HL-60 (cell line): Measurements from ENCODE around the gene SLC16A11.

Experiments
- POLR2AphosphoS5 ChIP-seq: IDR thresholded peaks from 2 replicates; pipeline ENCODE4 v1.6.1; 2012; ENCODE audit warnings: low read depth
- SPI1 ChIP-seq: IDR thresholded peaks from 2 replicates; pipeline ENCODE4 v1.6.1; 2012; ENCODE audit warnings: low read depth, mild to moderate bottlenecking, borderline replicate concordance
- TF ChIP-seq, protein P1 (sequence below): IDR thresholded peaks from one replicate; pipeline ENCODE4 v1.5.1; 2011; ENCODE audit warnings: low read length, control low read depth, inconsistent platforms; ENCODE audit not compliant: insufficient read depth
- TF ChIP-seq, protein P2 (sequence below): IDR thresholded peaks from 2 replicates; pipeline ENCODE4 v1.6.1; 2012; ENCODE audit warnings: low read depth; ENCODE audit not compliant: insufficient replicate concordance

DNA sequence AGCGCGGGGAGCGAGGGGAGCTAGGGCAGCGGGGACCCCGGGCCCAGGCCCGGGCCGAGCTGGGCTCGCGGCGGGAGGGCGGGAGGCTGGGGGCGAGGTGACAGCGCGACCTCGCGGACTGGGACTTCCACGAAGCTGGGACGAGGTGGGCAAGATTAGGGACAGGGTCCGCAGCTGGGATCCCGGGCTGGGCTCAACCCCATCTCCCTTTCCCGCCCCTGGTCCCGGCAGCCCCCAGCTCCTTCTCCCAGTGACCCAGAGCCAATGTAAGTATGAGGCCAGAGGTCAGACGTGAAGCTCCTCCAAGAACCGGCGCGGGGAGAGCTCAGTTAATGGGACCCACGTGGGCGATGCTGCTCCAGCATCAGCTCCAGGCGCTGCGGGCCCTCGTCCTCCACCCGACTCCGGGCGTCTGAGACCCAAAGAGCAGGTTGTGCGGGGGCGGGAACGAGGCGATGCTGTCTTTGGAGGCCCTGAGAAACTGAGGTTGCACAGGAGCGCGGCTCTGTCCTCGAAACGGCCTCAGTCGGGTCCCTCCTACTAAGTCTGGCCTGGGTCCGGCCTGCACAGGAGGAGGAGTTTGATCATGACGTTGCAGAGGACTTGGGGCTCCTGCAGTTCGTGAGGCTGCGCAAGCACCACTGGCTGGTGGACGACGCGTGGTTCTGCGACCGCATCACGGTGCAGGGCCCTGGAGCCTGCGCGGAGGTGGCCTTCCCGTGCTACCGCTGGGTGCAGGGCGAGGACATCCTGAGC, 47.5 kb downstream of the SLC16A11 start:
- TF ChIP-seq, protein P1, sequence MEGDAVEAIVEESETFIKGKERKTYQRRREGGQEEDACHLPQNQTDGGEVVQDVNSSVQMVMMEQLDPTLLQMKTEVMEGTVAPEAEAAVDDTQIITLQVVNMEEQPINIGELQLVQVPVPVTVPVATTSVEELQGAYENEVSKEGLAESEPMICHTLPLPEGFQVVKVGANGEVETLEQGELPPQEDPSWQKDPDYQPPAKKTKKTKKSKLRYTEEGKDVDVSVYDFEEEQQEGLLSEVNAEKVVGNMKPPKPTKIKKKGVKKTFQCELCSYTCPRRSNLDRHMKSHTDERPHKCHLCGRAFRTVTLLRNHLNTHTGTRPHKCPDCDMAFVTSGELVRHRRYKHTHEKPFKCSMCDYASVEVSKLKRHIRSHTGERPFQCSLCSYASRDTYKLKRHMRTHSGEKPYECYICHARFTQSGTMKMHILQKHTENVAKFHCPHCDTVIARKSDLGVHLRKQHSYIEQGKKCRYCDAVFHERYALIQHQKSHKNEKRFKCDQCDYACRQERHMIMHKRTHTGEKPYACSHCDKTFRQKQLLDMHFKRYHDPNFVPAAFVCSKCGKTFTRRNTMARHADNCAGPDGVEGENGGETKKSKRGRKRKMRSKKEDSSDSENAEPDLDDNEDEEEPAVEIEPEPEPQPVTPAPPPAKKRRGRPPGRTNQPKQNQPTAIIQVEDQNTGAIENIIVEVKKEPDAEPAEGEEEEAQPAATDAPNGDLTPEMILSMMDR, result no peak
- no peak for TF ChIP-seq POLR2AphosphoS5
- TF ChIP-seq, protein P2, sequence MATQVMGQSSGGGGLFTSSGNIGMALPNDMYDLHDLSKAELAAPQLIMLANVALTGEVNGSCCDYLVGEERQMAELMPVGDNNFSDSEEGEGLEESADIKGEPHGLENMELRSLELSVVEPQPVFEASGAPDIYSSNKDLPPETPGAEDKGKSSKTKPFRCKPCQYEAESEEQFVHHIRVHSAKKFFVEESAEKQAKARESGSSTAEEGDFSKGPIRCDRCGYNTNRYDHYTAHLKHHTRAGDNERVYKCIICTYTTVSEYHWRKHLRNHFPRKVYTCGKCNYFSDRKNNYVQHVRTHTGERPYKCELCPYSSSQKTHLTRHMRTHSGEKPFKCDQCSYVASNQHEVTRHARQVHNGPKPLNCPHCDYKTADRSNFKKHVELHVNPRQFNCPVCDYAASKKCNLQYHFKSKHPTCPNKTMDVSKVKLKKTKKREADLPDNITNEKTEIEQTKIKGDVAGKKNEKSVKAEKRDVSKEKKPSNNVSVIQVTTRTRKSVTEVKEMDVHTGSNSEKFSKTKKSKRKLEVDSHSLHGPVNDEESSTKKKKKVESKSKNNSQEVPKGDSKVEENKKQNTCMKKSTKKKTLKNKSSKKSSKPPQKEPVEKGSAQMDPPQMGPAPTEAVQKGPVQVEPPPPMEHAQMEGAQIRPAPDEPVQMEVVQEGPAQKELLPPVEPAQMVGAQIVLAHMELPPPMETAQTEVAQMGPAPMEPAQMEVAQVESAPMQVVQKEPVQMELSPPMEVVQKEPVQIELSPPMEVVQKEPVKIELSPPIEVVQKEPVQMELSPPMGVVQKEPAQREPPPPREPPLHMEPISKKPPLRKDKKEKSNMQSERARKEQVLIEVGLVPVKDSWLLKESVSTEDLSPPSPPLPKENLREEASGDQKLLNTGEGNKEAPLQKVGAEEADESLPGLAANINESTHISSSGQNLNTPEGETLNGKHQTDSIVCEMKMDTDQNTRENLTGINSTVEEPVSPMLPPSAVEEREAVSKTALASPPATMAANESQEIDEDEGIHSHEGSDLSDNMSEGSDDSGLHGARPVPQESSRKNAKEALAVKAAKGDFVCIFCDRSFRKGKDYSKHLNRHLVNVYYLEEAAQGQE, result no peak
- TF ChIP-seq SPI1, result no peak
